ENCODE data around the gene OTOGL. TPM values are rescaled to one million over a fixed set of nuclear protein-coding genes. Genes with fewer than 3 reads are reported as not detected.

Gene OTOGL
- total and polyA plus RNA-seq, 9 donors: 0.05 to 0.26 (median 0.12) TPM; not detected in 2

GRCh38 chr12:80166751-80167150 is 67.4 kb downstream of the OTOGL start:
- no peaks in the 10 kb centered on the region for H3K9me3 ChIP-seq
- WGBS, 3 donors: 46 to 51% (median 49%) methylated on average over 2 of the region's 2 CpGs
- no peaks in the 10 kb centered on the region for H3K36me3 ChIP-seq
- DNase-seq: no peak
- H3K27ac ChIP-seq: no peak overlapping the region
- H3K4me3 ChIP-seq: no peak overlapping the region
- intact Hi-C loops (cut with DNase I): no loop called here
- no peaks in the 10 kb centered on the region for H3K4me1 ChIP-seq (ENCODE audit: insufficient read depth)
- no peaks in the 10 kb centered on the region for H3K27me3 ChIP-seq
- TF ChIP-seq CTCF (IDR thresholded peaks at IDR 0.05) (no peak), EP300 (IDR thresholded peaks at IDR 0.05) (no peak), POLR2A (IDR thresholded peaks at IDR 0.05) (no peak)

GRCh38 chr12:80168936-80169335 is 69.6 kb downstream of the OTOGL start:
- H3K36me3 ChIP-seq: no peaks in the 10 kb centered on the region
- H3K27me3 ChIP-seq: no peaks in the 10 kb centered on the region
- H3K9me3 ChIP-seq: no peaks in the 10 kb centered on the region
- H3K27ac ChIP-seq: no peak overlapping the region
- no peaks in the 10 kb centered on the region for H3K4me1 ChIP-seq (ENCODE audit: insufficient read depth)
- no peak overlapping the region for H3K4me3 ChIP-seq
- no peak for DNase-seq
- intact Hi-C loops (cut with DNase I): no loop called here
- TF ChIP-seq CTCF (IDR thresholded peaks at IDR 0.05) (no peak), POLR2A (IDR thresholded peaks at IDR 0.05) (no peak)

- Histone ChIP-seq H3K9me3 (no peaks in the 10 kb centered on the region), H3K27me3 (no peaks in the 10 kb centered on the region), H3K36me3 (no peaks in the 10 kb centered on the region), H3K4me1 (ENCODE audit: insufficient read depth) (no peaks in the 10 kb centered on the region), H3K27ac (no peak overlapping the region), H3K4me3 (no peak overlapping the region)
- WGBS, 3 donors: 85 to 90% (median 89%) methylated on average over 2 of the region's 2 CpGs
- no peak for DNase-seq
- TF ChIP-seq EP300 (IDR thresholded peaks at IDR 0.05): no peak
- TF ChIP-seq POLR2A (IDR thresholded peaks at IDR 0.05): no peak
- no peak for TF ChIP-seq CTCF (IDR thresholded peaks at IDR 0.05)
- intact Hi-C loops (cut with DNase I): no loop called here
These were observed 71.6 kb downstream of the OTOGL start for GRCh38 chr12:80170915-80171314.

- Histone ChIP-seq H3K27me3 (no peaks in the 10 kb centered on the region), H3K36me3 (no peaks in the 10 kb centered on the region), H3K4me1 (ENCODE audit: insufficient read depth) (no peaks in the 10 kb centered on the region), H3K9me3 (no peaks in the 10 kb centered on the region), H3K27ac (no peak overlapping the region), H3K4me3 (no peak overlapping the region)
- intact Hi-C loops (cut with DNase I): no loop called here
- 84 to 87% (median 86%) methylated on average over 5 of the region's 5 CpGs for WGBS, 3 donors
- DNase-seq: no peak
- TF ChIP-seq POLR2A (IDR thresholded peaks at IDR 0.05) (no peak), CTCF (IDR thresholded peaks at IDR 0.05) (no peak), EP300 (IDR thresholded peaks at IDR 0.05) (no peak)
These were observed 73.9 kb downstream of the OTOGL start for GRCh38 chr12:80173083-80173864.

All from ovary (tissue), 9 donors.